Osteoblast (primary cell): ENCODE measurements around the gene ZDHHC5. TPM values are rescaled to one million over a fixed set of nuclear protein-coding genes. Genes with fewer than 3 reads are reported as not detected.

Experiments used
- DNase-seq: peaks from one replicate; pipeline ENCODE4 v3.0.0; 2011; ENCODE audit warnings: low spot score, mixed read lengths; ENCODE audit not compliant: insufficient read length; ENCODE audit errors: missing footprints
- H2AFZ ChIP-seq: 2 replicates; pipeline ENCODE4 v1.6.0; 2011; ENCODE audit warnings: mild to moderate bottlenecking, low read length
- H3K27ac ChIP-seq: 2 replicates; pipeline ENCODE4 v1.5.1; 2011; ENCODE audit warnings: mild to moderate bottlenecking, low read depth, low read length, moderate library complexity
- H3K27me3 ChIP-seq: 2 replicates; pipeline ENCODE4 v1.6.0; 2012; ENCODE audit warnings: mild to moderate bottlenecking, control low read depth, inconsistent platforms, low read length, moderate library complexity; ENCODE audit not compliant: insufficient read depth
- H3K36me3 ChIP-seq: 2 replicates; pipeline ENCODE4 v1.5.1; 2011; ENCODE audit warnings: mild to moderate bottlenecking, low read length, control low read depth, moderate library complexity; ENCODE audit not compliant: insufficient read depth
- H3K4me1 ChIP-seq: 2 replicates; pipeline ENCODE4 v1.5.1; 2011; ENCODE audit warnings: mild to moderate bottlenecking, low read length, control low read depth, moderate library complexity; ENCODE audit not compliant: insufficient read depth
- H3K4me2 ChIP-seq: 2 replicates; pipeline ENCODE4 v1.6.0; 2011; ENCODE audit warnings: mild to moderate bottlenecking, low read length; ENCODE audit not compliant: insufficient read depth
- H3K4me3 ChIP-seq: fragments of 200-600 bp; sonication (generic); 3 replicates; pipeline ENCODE4 v1.5.1; 2012; ENCODE audit warnings: mild to moderate bottlenecking, low read length, inconsistent platforms; ENCODE audit not compliant: insufficient read depth
- H3K79me2 ChIP-seq: 2 replicates; pipeline ENCODE4 v1.6.0; 2012; ENCODE audit warnings: mild to moderate bottlenecking, low read length, control low read depth, inconsistent platforms; ENCODE audit not compliant: insufficient read depth
- H3K9me3 ChIP-seq: 2 replicates; pipeline ENCODE4 v1.5.1; 2011; ENCODE audit warnings: low read depth, low read length, control low read depth
- H4K20me1 ChIP-seq: 2 replicates; pipeline ENCODE4 v1.6.0; 2012; ENCODE audit warnings: mild to moderate bottlenecking, low read length, control low read depth; ENCODE audit not compliant: insufficient read depth
- total RNA-seq: library from RNA; depleted of rRNA; stranded (reverse); fragments of >200 nt; gene quantifications from 2 replicates; pipeline ENCODE4 v1.2.3, GENCODE V29; 2012
- TF ChIP-seq, protein P1 (sequence below): IDR thresholded peaks from 2 replicates; pipeline ENCODE4 v1.5.1; 2011; ENCODE audit warnings: mild to moderate bottlenecking, low read depth, low read length, moderate library complexity; ENCODE audit errors: extremely low read depth

ZDHHC5 gene
- total RNA-seq, 1 donor, result 48.9 TPM

DNA sequence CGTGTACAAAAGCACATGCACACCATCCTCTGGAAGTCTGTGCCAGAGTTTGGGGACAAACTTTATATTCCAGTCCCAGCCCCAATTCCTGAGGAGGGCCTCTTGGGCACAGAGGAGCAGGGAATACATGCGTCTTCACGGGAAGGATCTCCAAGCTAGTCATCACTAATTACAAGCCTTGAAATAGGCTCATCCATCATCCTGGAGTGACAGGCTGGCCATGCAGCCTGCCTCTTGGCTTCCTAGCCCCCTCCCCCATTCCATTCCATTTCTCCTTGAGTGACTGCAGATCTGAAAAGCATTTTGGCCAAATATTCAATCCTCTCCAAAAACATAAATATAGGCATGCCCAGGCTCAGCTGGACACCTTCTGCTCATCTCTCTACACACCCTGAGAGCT lies 45.7 kb upstream of the ZDHHC5 start:
- H3K9me3 ChIP-seq, result no peaks in the 10 kb centered on the region
- no peaks in the 10 kb centered on the region for H3K4me1 ChIP-seq
- no peaks in the 10 kb centered on the region for H3K27me3 ChIP-seq
- TF ChIP-seq, protein P1, sequence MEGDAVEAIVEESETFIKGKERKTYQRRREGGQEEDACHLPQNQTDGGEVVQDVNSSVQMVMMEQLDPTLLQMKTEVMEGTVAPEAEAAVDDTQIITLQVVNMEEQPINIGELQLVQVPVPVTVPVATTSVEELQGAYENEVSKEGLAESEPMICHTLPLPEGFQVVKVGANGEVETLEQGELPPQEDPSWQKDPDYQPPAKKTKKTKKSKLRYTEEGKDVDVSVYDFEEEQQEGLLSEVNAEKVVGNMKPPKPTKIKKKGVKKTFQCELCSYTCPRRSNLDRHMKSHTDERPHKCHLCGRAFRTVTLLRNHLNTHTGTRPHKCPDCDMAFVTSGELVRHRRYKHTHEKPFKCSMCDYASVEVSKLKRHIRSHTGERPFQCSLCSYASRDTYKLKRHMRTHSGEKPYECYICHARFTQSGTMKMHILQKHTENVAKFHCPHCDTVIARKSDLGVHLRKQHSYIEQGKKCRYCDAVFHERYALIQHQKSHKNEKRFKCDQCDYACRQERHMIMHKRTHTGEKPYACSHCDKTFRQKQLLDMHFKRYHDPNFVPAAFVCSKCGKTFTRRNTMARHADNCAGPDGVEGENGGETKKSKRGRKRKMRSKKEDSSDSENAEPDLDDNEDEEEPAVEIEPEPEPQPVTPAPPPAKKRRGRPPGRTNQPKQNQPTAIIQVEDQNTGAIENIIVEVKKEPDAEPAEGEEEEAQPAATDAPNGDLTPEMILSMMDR, result no peak
- H3K4me2 ChIP-seq, result no peak overlapping the region
- no peaks in the 10 kb centered on the region for H3K36me3 ChIP-seq
- no peak overlapping the region for H3K4me3 ChIP-seq
- H2AFZ ChIP-seq, result no peak overlapping the region
- H3K27ac ChIP-seq, result no peak overlapping the region
- H3K79me2 ChIP-seq, result no peaks in the 10 kb centered on the region
- H4K20me1 ChIP-seq, result no peaks in the 10 kb centered on the region
- no peak for DNase-seq

GRCh38 chr11:57624864-57625263 lies 43.0 kb upstream of the ZDHHC5 start:
- H3K27me3 ChIP-seq, result peaks cover under 1% of the 10 kb centered on the region
- H3K27ac ChIP-seq, result no peak overlapping the region
- no peaks in the 10 kb centered on the region for H3K36me3 ChIP-seq
- H4K20me1 ChIP-seq, result no peaks in the 10 kb centered on the region
- no peaks in the 10 kb centered on the region for H3K79me2 ChIP-seq
- TF ChIP-seq, protein P1, result no peak
- no peak overlapping the region for H2AFZ ChIP-seq
- no peak overlapping the region for H3K4me3 ChIP-seq
- H3K4me2 ChIP-seq, result no peak overlapping the region
- DNase-seq, result no peak
- no peaks in the 10 kb centered on the region for H3K9me3 ChIP-seq
- H3K4me1 ChIP-seq, result no peaks in the 10 kb centered on the region

- Histone ChIP-seq H3K4me3 (no peak overlapping the region), H3K4me2 (no peak overlapping the region)
- no peak for DNase-seq
Measured at GRCh38 chr11:57626895-57627294, 41.0 kb upstream of the ZDHHC5 start.

DNA sequence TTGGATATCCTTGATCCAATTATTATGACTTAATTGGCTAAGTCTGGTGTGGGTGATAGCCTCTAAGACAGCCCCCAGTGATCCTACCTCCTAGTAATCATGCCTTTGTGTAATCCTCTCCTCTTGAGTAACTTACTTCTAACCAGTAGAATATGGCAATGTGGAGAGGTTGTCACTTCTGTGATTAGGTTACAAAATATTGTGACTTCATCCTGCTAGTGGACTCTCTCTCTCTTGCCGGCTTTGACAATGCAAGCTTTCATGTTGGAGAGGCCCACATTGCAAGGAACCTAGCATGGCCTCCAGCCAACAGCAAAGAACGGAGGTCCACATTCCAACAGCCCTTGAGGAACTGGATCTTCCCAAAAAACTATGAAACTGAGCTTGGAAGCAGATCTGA lies 37.7 kb upstream of the ZDHHC5 start:
- Histone ChIP-seq H3K4me3 (no peak overlapping the region), H3K4me2 (no peak overlapping the region), H3K36me3 (no peaks in the 10 kb centered on the region), H3K4me1 (no peaks in the 10 kb centered on the region), H2AFZ (no peak overlapping the region), H3K79me2 (no peaks in the 10 kb centered on the region), H3K9me3 (no peaks in the 10 kb centered on the region), H4K20me1 (no peaks in the 10 kb centered on the region), H3K27ac (no peak overlapping the region), H3K27me3 (peaks cover 13% of the 10 kb centered on the region)
- TF ChIP-seq, protein P1, result no peak
- no peak for DNase-seq

More at GRCh38 chr11:57626895-57627294, 41.0 kb upstream of the ZDHHC5 start:
- peaks cover 4% of the 10 kb centered on the region for H3K27me3 ChIP-seq
- H3K4me1 ChIP-seq, result no peaks in the 10 kb centered on the region
- H3K36me3 ChIP-seq, result no peaks in the 10 kb centered on the region
- H3K79me2 ChIP-seq, result no peaks in the 10 kb centered on the region
- TF ChIP-seq, protein P1, result no peak
- H4K20me1 ChIP-seq, result no peaks in the 10 kb centered on the region
- H3K9me3 ChIP-seq, result no peaks in the 10 kb centered on the region
- no peak overlapping the region for H2AFZ ChIP-seq
- H3K27ac ChIP-seq, result no peak overlapping the region
